Fibroblast of lung (primary cell): ENCODE data around the gene ADH4. TPM values are rescaled to one million over a fixed set of nuclear protein-coding genes. Genes with fewer than 3 reads are reported as not detected.

Experiments
- DNase-seq, 2 donors: peaks; one replicate each; pipeline versions ENCODE4 v3.0.0 to v3.0.0-alpha.2; 2010; ENCODE audit warnings: low read depth in 2 of 2
- H2AFZ ChIP-seq: 2 replicates; pipeline ENCODE4 v1.5.1; 2012; ENCODE audit warnings: low read length, control low read depth, inconsistent platforms
- H3K27ac ChIP-seq: 2 replicates; pipeline ENCODE4 v1.5.1; 2011; ENCODE audit warnings: low read length, control low read depth; ENCODE audit not compliant: insufficient read depth
- H3K27me3 ChIP-seq: 2 replicates; pipeline ENCODE4 v1.5.1; 2011; ENCODE audit warnings: mild to moderate bottlenecking, low read length; ENCODE audit not compliant: control insufficient read depth, insufficient read depth
- H3K36me3 ChIP-seq: 2 replicates; pipeline ENCODE4 v1.5.1; 2011; ENCODE audit warnings: low read length; ENCODE audit not compliant: control insufficient read depth, insufficient read depth
- H3K4me1 ChIP-seq: 2 replicates; pipeline ENCODE4 v1.5.1; 2011; ENCODE audit warnings: low read length; ENCODE audit not compliant: control insufficient read depth, insufficient read depth; ENCODE audit errors: extremely low read depth
- H3K4me2 ChIP-seq: 2 replicates; pipeline ENCODE4 v1.5.1; 2011; ENCODE audit warnings: low read length, control low read depth; ENCODE audit not compliant: insufficient read depth; ENCODE audit errors: extremely low read depth
- H3K4me3 ChIP-seq, 4 experiments: fragments of 200-600 bp in 1 of 4; sonication (generic) in 1 of 4; replicated peaks in 1 of 4; 2 replicates each; pipeline ENCODE4 v1.5.1; 2011 to 2016; ENCODE audit warnings: low read length in 4 of 4, low read depth in 3 of 4, mild to moderate bottlenecking in 3 of 4, control low read depth in 2 of 4, inconsistent platforms in 1 of 4, mixed read lengths in 1 of 4; ENCODE audit not compliant: insufficient read depth in 1 of 4; ENCODE audit errors: control extremely low read depth in 1 of 4
- H3K79me2 ChIP-seq: 2 replicates; pipeline ENCODE4 v1.5.1; 2012; ENCODE audit warnings: mild to moderate bottlenecking, low read length, inconsistent platforms; ENCODE audit not compliant: control insufficient read depth, insufficient read depth
- H3K9ac ChIP-seq: 2 replicates; pipeline ENCODE4 v1.5.1; 2011; ENCODE audit warnings: mild to moderate bottlenecking, low read length, control low read depth; ENCODE audit not compliant: insufficient read depth
- H3K9me3 ChIP-seq: 2 replicates; pipeline ENCODE4 v1.5.1; 2012; ENCODE audit warnings: low read depth, low read length; ENCODE audit not compliant: control insufficient read depth, insufficient read depth
- H4K20me1 ChIP-seq: 2 replicates; pipeline ENCODE4 v1.5.1; 2011; ENCODE audit warnings: low read length; ENCODE audit not compliant: control insufficient read depth, insufficient read depth; ENCODE audit errors: extremely low read depth
- EZH2 ChIP-seq: IDR thresholded peaks from 2 replicates; pipeline ENCODE4 v1.5.1; 2012; ENCODE audit warnings: low read length, control low read depth, mild to moderate bottlenecking; ENCODE audit errors: missing control alignments
- polyA plus RNA-seq, 2 donors: library from polyadenylated mRNA; depleted of rRNA in 1 of 2; stranded (reverse) in 1 of 2; unstranded in 1 of 2; fragments of >200 nt; gene quantifications; 2 replicates each; pipeline ENCODE4 v1.2.1, GENCODE V29; 2011 to 2012; ENCODE audit warnings: missing spikeins in 1 of 2
- total RNA-seq: library from RNA; depleted of rRNA; stranded (reverse); fragments of >200 nt; gene quantifications from 2 replicates; pipeline ENCODE4 v1.2.1, GENCODE V29; 2014
- TF ChIP-seq, protein P1 (sequence below), 2 donors: IDR thresholded peaks in 1 of 2; conservative IDR thresholded peaks in 1 of 2; 1 replicate in 1 of 2; 2 replicates in 1 of 2; pipeline ENCODE4 v1.5.1; 2011 to 2012; ENCODE audit warnings: low read length in 2 of 2, control low read depth in 1 of 2, inconsistent platforms in 1 of 2, low read depth in 1 of 2, mild to moderate bottlenecking in 1 of 2

ADH4 gene
- total and polyA plus RNA-seq, 2 donors (not counting 1 experiment from before 2014, with no cell fraction given) = 0.03 TPM; not detected in 1

DNA sequence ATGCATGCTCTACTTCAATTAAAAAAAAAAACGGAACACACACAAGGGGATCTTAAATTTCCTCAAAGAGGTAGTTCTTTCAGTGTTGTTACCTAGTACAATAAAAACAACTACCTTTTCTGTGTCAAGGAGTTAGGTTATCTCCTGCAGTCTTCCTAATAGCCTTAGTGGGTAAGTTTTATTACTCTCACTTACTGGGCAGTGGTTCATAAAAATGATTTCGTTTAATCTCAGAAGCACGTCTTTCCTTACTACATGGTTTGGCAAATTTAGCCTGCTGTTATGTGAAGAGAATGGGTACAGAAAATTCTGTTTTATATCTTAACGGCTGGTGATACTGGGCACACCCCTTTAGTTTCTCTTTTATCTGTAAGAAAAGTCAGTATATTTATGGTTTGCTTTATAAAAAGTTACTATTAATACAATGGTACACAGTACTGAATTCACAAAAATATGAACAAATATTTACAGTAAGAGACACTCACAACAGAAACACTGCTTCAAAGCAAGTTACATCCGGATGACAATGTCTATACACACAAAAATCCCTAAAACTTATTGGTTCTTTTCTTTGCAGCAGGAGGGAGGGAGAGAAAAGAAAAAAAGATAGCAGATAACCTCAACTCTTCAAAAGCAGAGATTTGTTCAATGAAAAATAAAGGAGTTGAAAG, 64.3 kb downstream of the ADH4 start:
- H3K9ac ChIP-seq = no peak overlapping the region
- no peaks in the 10 kb centered on the region for H3K27me3 ChIP-seq
- DNase-seq = no peak
- no peak overlapping the region for H3K4me3 ChIP-seq
- peaks cover 21% of the 10 kb centered on the region for H3K36me3 ChIP-seq
- no peak overlapping the region for H2AFZ ChIP-seq
- H3K79me2 ChIP-seq = peaks cover 29% of the 10 kb centered on the region
- H3K4me2 ChIP-seq = no peak overlapping the region
- TF ChIP-seq, protein P1, sequence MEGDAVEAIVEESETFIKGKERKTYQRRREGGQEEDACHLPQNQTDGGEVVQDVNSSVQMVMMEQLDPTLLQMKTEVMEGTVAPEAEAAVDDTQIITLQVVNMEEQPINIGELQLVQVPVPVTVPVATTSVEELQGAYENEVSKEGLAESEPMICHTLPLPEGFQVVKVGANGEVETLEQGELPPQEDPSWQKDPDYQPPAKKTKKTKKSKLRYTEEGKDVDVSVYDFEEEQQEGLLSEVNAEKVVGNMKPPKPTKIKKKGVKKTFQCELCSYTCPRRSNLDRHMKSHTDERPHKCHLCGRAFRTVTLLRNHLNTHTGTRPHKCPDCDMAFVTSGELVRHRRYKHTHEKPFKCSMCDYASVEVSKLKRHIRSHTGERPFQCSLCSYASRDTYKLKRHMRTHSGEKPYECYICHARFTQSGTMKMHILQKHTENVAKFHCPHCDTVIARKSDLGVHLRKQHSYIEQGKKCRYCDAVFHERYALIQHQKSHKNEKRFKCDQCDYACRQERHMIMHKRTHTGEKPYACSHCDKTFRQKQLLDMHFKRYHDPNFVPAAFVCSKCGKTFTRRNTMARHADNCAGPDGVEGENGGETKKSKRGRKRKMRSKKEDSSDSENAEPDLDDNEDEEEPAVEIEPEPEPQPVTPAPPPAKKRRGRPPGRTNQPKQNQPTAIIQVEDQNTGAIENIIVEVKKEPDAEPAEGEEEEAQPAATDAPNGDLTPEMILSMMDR (conservative IDR thresholded peaks at IDR 0.05 in 1 of 2, IDR thresholded peaks at IDR 0.05 in 1 of 2; ENCODE audit: low read depth in 1 of 2, low read length in 2 of 2) = no peak
- no peak for TF ChIP-seq EZH2
- no peak overlapping the region for H3K27ac ChIP-seq
- H4K20me1 ChIP-seq = no peaks in the 10 kb centered on the region
- no peaks in the 10 kb centered on the region for H3K9me3 ChIP-seq
- H3K4me1 ChIP-seq = no peaks in the 10 kb centered on the region

DNA sequence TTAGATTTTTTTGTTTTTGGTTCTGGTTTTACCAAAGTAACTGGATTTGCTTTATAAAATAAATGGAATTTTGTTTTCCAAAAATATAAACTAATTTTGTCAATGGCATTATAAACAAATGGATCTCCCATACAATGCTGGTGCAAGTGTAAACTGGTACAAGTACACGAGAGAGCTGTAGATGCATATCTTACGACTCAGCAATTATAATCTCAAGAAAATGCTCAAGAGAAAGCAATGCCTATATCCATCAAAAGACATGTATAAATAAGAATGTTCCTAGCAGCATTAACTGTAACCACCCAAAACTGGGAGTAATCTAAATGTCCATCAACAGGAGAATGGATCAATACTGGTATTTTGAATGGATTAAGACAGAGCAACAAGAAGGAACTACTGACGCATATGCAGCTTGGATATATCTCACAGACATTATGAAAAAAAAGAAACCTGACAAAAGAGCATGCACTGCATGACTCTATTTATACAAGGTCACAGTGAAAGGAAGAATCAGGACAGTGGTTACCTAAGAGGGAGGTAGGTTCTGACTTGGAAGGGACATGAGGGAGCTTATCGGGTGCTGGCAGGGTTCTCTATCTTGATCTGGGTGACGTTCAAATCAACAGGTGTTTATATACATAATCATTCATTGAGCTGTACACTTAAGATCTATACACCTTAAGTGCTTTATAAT, 65.0 kb downstream of the ADH4 start:
- Histone ChIP-seq H2AFZ (no peak overlapping the region), H3K4me2 (no peak overlapping the region), H3K36me3 (peaks cover 25% of the 10 kb centered on the region), H3K27me3 (no peaks in the 10 kb centered on the region), H3K27ac (no peak overlapping the region), H3K4me1 (no peaks in the 10 kb centered on the region), H3K9me3 (no peaks in the 10 kb centered on the region), H3K9ac (no peak overlapping the region), H3K4me3 (no peak overlapping the region), H3K79me2 (peaks cover 22% of the 10 kb centered on the region), H4K20me1 (no peaks in the 10 kb centered on the region)
- DNase-seq = no peak
- TF ChIP-seq, protein P1 (conservative IDR thresholded peaks at IDR 0.05 in 1 of 2, IDR thresholded peaks at IDR 0.05 in 1 of 2; ENCODE audit: low read depth in 1 of 2, low read length in 2 of 2) = no peak
- no peak for TF ChIP-seq EZH2

DNA sequence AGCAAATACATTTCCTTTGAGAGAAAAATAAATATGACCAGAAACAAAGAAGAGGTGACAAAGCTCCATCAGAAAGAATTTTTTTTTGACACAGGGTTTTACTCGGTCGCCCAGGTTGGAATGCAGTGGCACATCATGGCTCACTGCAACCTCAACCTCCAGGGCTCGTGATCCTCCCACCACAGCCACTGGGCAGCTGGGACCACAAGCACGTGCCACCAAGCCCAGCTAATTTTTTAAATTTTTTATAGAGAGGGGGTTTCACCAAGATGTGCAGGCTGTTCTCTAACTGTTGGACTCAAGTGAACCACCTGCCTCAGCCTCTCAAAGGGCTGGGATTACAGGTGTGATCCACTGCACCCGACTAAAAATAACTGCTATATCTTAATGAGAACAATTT, 65.8 kb downstream of the ADH4 start:
- H3K4me3 ChIP-seq = no peak overlapping the region
- no peak overlapping the region for H3K4me2 ChIP-seq
- no peaks in the 10 kb centered on the region for H4K20me1 ChIP-seq
- DNase-seq = no peak
- H3K79me2 ChIP-seq = peaks cover 18% of the 10 kb centered on the region
- no peak for TF ChIP-seq EZH2
- TF ChIP-seq, protein P1 (conservative IDR thresholded peaks at IDR 0.05 in 1 of 2, IDR thresholded peaks at IDR 0.05 in 1 of 2; ENCODE audit: low read depth in 1 of 2, low read length in 2 of 2) = no peak
- H3K27ac ChIP-seq = no peak overlapping the region
- peaks cover 23% of the 10 kb centered on the region for H3K36me3 ChIP-seq
- H3K27me3 ChIP-seq = no peaks in the 10 kb centered on the region
- H3K9ac ChIP-seq = no peak overlapping the region
- H2AFZ ChIP-seq = no peak overlapping the region
- H3K9me3 ChIP-seq = no peaks in the 10 kb centered on the region
- no peaks in the 10 kb centered on the region for H3K4me1 ChIP-seq
